GM12892 (cell line): ENCODE data around the gene PRSS27.
A peak's percentile ranks its signal among the peaks of the same experiment; 100 is the strongest.

Source experiments
- POLR2A ChIP-seq: IDR thresholded peaks from 2 replicates; pipeline ENCODE4 v1.6.1; 2011; ENCODE audit warnings: low read depth, low read length, control low read depth
- POLR2AphosphoS5 ChIP-seq: IDR thresholded peaks from 2 replicates; pipeline ENCODE4 v1.6.1; 2011; ENCODE audit warnings: low read depth, low read length, control low read depth
- TAF1 ChIP-seq: IDR thresholded peaks from 2 replicates; pipeline ENCODE4 v1.6.1; 2011; ENCODE audit warnings: low read depth, mild to moderate bottlenecking, control low read depth, low read length, borderline replicate concordance

- TF ChIP-seq POLR2AphosphoS5: no peak
- peak; percentile 1; the same call in 1 of the 2 replicates for TF ChIP-seq POLR2A
- no peak for TF ChIP-seq TAF1
These were observed 42.0 kb upstream of the PRSS27 start for GRCh38 chr16:2761886-2762583.
